K562 (cell line): Measurements from ENCODE around the gene SIGLEC7. TPM values are rescaled to one million over a fixed set of nuclear protein-coding genes. Genes with fewer than 3 reads are reported as not detected.

Experiments
- ATAC-seq: fragments of 200-7000 bp; cut with Tn5 transposase; 3 replicates; pipeline ENCODE4 v1.9.1; 2020; ENCODE audit warnings: moderate library complexity
- BruUV-seq: library from RNA; stranded (reverse); fragments of 400-500 nt; replicated peaks from 2 replicates; lab custom pipeline; 2021; lab: Mats Ljungman, UMichigan
- CTCF ChIA-PET: fragments of 300-600 bp; formaldehyde crosslinking; extraction: SDS; loops from one replicate; lab custom pipeline; 2021; ENCODE audit warnings: low intra/inter-chr PET ratio; lab: Yijun Ruan, JAX
- POLR2A ChIA-PET: fragments of 300-600, 350-650 bp; sonication (Branson Sonifier 250); formaldehyde crosslinking; extraction: SDS; loops from one replicate; lab custom pipeline; 2021; ENCODE audit warnings: antibody characterized with exemption, inconsistent platforms; lab: Yijun Ruan, JAX
- DNase-seq, 4 experiments: peaks; one replicate each; pipeline versions ENCODE4 v3.0.0 to v3.0.0-alpha.2; 2011 to 2018; ENCODE audit warnings: low spot score in 3 of 4, mixed read lengths in 3 of 4; ENCODE audit errors: extremely low read depth in 1 of 4
- FAIRE-seq: peaks from 2 replicates; lab custom pipeline; 2011; peaks lifted over from hg19 to GRCh38; lab: Jason Lieb, UNC
- H2AFZ ChIP-seq: 2 replicates; pipeline ENCODE4 v1.6.0; 2011; ENCODE audit warnings: low read depth, low read length, control low read depth, inconsistent platforms
- H3K27ac ChIP-seq: fragments of 200-600 bp; 3 replicates; pipeline ENCODE4 v1.8.0; 2011; ENCODE audit warnings: low read depth, mild to moderate bottlenecking, control low read depth, inconsistent platforms, low read length, moderate library complexity, mixed read lengths; ENCODE audit errors: extremely low read depth
- H3K27me3 ChIP-seq, 2 experiments: fragments of 300-600 bp in 1 of 2; 2 replicates in 1 of 2; 3 replicates in 1 of 2; pipeline versions ENCODE4 v1.6.0 to v1.8.0; 2011; ENCODE audit warnings: inconsistent platforms in 2 of 2, low read length in 2 of 2, mild to moderate bottlenecking in 1 of 2, mixed read lengths in 1 of 2, moderate library complexity in 1 of 2; ENCODE audit not compliant: control insufficient read depth in 2 of 2, insufficient read depth in 2 of 2
- H3K36me3 ChIP-seq: fragments of 300-600 bp; 3 replicates; pipeline ENCODE4 v1.8.0; 2011; ENCODE audit warnings: mild to moderate bottlenecking, low read length, inconsistent platforms; ENCODE audit not compliant: control insufficient read depth, insufficient read depth
- H3K4me1 ChIP-seq, 2 experiments: fragments of 200-600 bp in 1 of 2; replicated peaks in 1 of 2; 2 replicates in 1 of 2; 3 replicates in 1 of 2; pipeline versions ENCODE4 v1.5.1 to v1.8.0; 2011; ENCODE audit warnings: inconsistent platforms in 2 of 2, low read length in 2 of 2, mild to moderate bottlenecking in 1 of 2, mixed read lengths in 1 of 2, moderate library complexity in 1 of 2; ENCODE audit not compliant: control insufficient read depth in 2 of 2, insufficient read depth in 2 of 2
- H3K4me2 ChIP-seq: 2 replicates; pipeline ENCODE4 v1.6.1; 2011; ENCODE audit warnings: low read length, control low read depth, inconsistent platforms, mixed read lengths; ENCODE audit not compliant: insufficient read depth
- H3K4me3 ChIP-seq: fragments of 200-600 bp; sonication (generic), shearing (Covaris generic); 2 replicates; pipeline ENCODE4 v1.5.1; 2016; ENCODE audit warnings: control low read depth, inconsistent platforms
- H3K79me2 ChIP-seq: fragments of 200-600 bp; 3 replicates; pipeline ENCODE4 v1.8.0; 2011; ENCODE audit warnings: low read length, inconsistent platforms; ENCODE audit not compliant: control insufficient read depth, insufficient read depth
- H3K9ac ChIP-seq, 2 experiments: 2 replicates each; pipeline versions ENCODE4 v1.6.0 to v1.6.1; 2011; ENCODE audit warnings: low read depth in 2 of 2, low read length in 2 of 2, control low read depth in 1 of 2, inconsistent platforms in 1 of 2, mild to moderate bottlenecking in 1 of 2, mixed read lengths in 1 of 2; ENCODE audit not compliant: insufficient read depth in 1 of 2
- H3K9me1 ChIP-seq: one replicate; pipeline ENCODE4 v1.6.0; 2011; ENCODE audit warnings: inconsistent platforms, mild to moderate bottlenecking, low read length, moderate library complexity; ENCODE audit not compliant: control insufficient read depth, insufficient read depth
- H3K9me3 ChIP-seq: replicated peaks from 2 replicates; pipeline ENCODE4 v1.5.1; 2011; ENCODE audit warnings: low read depth, low read length, inconsistent platforms; ENCODE audit not compliant: control insufficient read depth, insufficient read depth
- H4K20me1 ChIP-seq: replicated peaks from 2 replicates; pipeline ENCODE4 v1.6.1; 2011; ENCODE audit warnings: low read length, inconsistent platforms, mixed read lengths; ENCODE audit not compliant: control insufficient read depth, insufficient read depth
- ARID3B ChIP-seq: fragments of 250-450 bp; sonication (Bioruptor Pico); IDR thresholded peaks from 2 replicates; pipeline ENCODE4 v1.4.0; 2020; ENCODE audit warnings: borderline replicate concordance
- CREB1 ChIP-seq, 2 experiments: sonication (generic) in 1 of 2; formaldehyde crosslinking in 1 of 2; IDR thresholded peaks; 2 replicates each; pipeline versions ENCODE4 v1.6.1 to v1.8.0; 2012 to 2022; ENCODE audit warnings: inconsistent platforms in 1 of 2, mild to moderate bottlenecking in 1 of 2, missing genetic modification reagents in 1 of 2, moderate library complexity in 1 of 2
- GABPA ChIP-seq: fragments of 200-800 bp; sonication (Bioruptor generic); conservative IDR thresholded peaks from 2 replicates; pipeline ENCODE4 v1.6.1; 2016; ENCODE audit warnings: low read depth, missing genetic modification characterization, missing compliant biosample characterization
- GATA2 ChIP-seq: sonication (generic); formaldehyde crosslinking; IDR thresholded peaks from 2 replicates; pipeline ENCODE4 v1.4.0; 2020; ENCODE audit warnings: mild to moderate bottlenecking, missing genetic modification reagents
- HSF4 ChIP-seq: fragments of 250-450 bp; sonication (Bioruptor Pico); IDR thresholded peaks from 2 replicates; pipeline ENCODE4 v2.1.2; 2022; ENCODE audit warnings: mild to moderate bottlenecking, moderate library complexity, borderline replicate concordance
- NCOA1 ChIP-seq: fragments of 450-650 bp; IDR thresholded peaks from 2 replicates; pipeline ENCODE4 v1.6.1; 2016; ENCODE audit warnings: low read depth
- RFX1 ChIP-seq: fragments of 450-650 bp; IDR thresholded peaks from 2 replicates; pipeline ENCODE4 v1.6.1; 2016; ENCODE audit warnings: mild to moderate bottlenecking, moderate library complexity
- THRAP3 ChIP-seq: fragments of 450-650 bp; IDR thresholded peaks from 2 replicates; pipeline ENCODE4 v1.6.1; 2016; ENCODE audit warnings: mild to moderate bottlenecking, inconsistent platforms, borderline replicate concordance
- TOE1 ChIP-seq, 2 experiments: fragments of 450-650 bp in 1 of 2; sonication (generic) in 1 of 2; formaldehyde crosslinking in 1 of 2; IDR thresholded peaks; 2 replicates each; pipeline versions ENCODE4 v1.7.1 to v1.8.0; 2016 to 2022; ENCODE audit warnings: borderline replicate concordance in 2 of 2, mild to moderate bottlenecking in 2 of 2, antibody characterized with exemption in 1 of 2, inconsistent platforms in 1 of 2, low read depth in 1 of 2, missing genetic modification reagents in 1 of 2, moderate library complexity in 1 of 2
- ZBTB11 ChIP-seq, 3 experiments: fragments of 200-800 bp in 1 of 3; fragments of 250-450 bp in 1 of 3; fragments of 450-650 bp in 1 of 3; sonication (Bioruptor Pico) in 1 of 3; sonication (Bioruptor generic) in 1 of 3; formaldehyde crosslinking in 1 of 3; IDR thresholded peaks; 2 replicates each; pipeline versions ENCODE4 v1.6.1 to v1.8.0; 2016 to 2022; ENCODE audit warnings: mild to moderate bottlenecking in 2 of 3, missing genetic modification characterization in 2 of 3, missing compliant biosample characterization in 1 of 3, moderate library complexity in 1 of 3
- ZNF311 ChIP-seq: fragments of 250-450 bp; sonication (Bioruptor Pico); IDR thresholded peaks from 2 replicates; pipeline ENCODE4 v1.4.0; 2020; ENCODE audit warnings: mild to moderate bottlenecking, moderate library complexity
- WGBS: fragments of 100-300 bp; shearing (Covaris generic); methylation state at CpG from one replicate; pipeline ENCODE4 v1.1.6; 2016; ENCODE audit warnings: low coverage, mixed read lengths; ENCODE audit not compliant: insufficient coverage; ENCODE audit errors: missing lambda C conversion rate; 5-methylcytosine and 5-hydroxymethylcytosine counted together
- in situ Hi-C: fragments of 300-500 bp; cut with MboI; formaldehyde crosslinking; loops from 4 replicates; pipeline ENCODE4 v1.15.0; 2018; ENCODE audit warnings: inconsistent platforms, mixed read lengths
- intact Hi-C: fragments of 100-400 bp; cut with micrococcal nuclease; formaldehyde crosslinking; loops from 2 replicates; pipeline ENCODE4 v1.14.2; 2022
- polyA plus RNA-seq, 8 experiments: library from polyadenylated mRNA; depleted of rRNA in 4 of 8; stranded (reverse) in 5 of 8; unstranded in 3 of 8; fragments of >200 nt; fragmentation: Nextera tagmentation in 2 of 8; fragmentation: Illumina TruSeq in 1 of 8; extraction: Ambion mirVana in 2 of 8; extraction: Trizol in 1 of 8; gene quantifications; 2 replicates each; pipeline versions ENCODE4 v1.2.1 to v1.2.3, GENCODE V29; 2011 to 2014; ENCODE audit warnings: inconsistent platforms in 1 of 8, missing spikeins in 1 of 8
- total RNA-seq, 7 experiments: library from RNA; depleted of rRNA in 6 of 7; stranded (reverse); fragments of >200 nt in 6 of 7; fragmentation: Illumina TruSeq in 2 of 7; extraction: Trizol in 2 of 7; gene quantifications; 2 replicates each; pipeline versions ENCODE4 v1.2.1 to v1.2.3, GENCODE V29; 2011 to 2021; ENCODE audit warnings: low replicate concordance in 1 of 7
- TF ChIP-seq, protein P1 (sequence below): sonication (generic); formaldehyde crosslinking; IDR thresholded peaks from 2 replicates; pipeline ENCODE4 v1.8.0; 2023; ENCODE audit warnings: mild to moderate bottlenecking, missing genetic modification reagents

Gene SIGLEC7
- total and polyA plus RNA-seq, 9 of the 15 experiments (the other 6 are each of a cell fraction or from before 2014, with no cell fraction given): 0.10 to 0.12 TPM; not detected in 7

DNA sequence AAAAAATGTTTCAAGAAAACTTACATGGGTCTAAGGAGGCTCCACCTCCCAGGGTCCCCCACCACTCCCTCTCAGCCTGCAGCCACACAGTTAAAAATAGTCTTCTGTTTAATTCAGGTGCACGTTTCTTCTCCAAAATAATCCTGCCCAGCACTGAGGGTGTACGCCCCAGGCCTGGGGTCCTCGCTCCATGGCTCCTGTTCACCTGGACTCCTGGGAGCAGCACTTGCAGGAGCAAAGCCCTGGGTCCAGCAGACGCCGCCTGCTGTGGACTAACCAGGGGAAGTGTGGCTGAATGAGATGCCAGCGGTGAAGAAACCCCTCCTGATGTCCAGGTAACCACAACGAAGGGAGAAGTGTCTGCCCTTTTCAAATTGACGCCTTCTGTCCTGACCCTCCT, 41.5 kb downstream of the SIGLEC7 start:
- POLR2A ChIA-PET: interaction anchor here (0.6 kb wide), 1 partner anchor 55 kb away, joined by 4 read pairs; no protein-coding TSS in a partner anchor
- no peak overlapping the region for H3K27ac ChIP-seq
- in situ Hi-C loops (no loop called here), intact Hi-C loops (no loop called here)
- no peak for FAIRE-seq
- H3K9me1 ChIP-seq: no peaks in the 10 kb centered on the region
- peaks cover 2 to 10% of the 10 kb centered on the region in 2 experiments; a peak in 1 of 5 replicates for H3K4me1 ChIP-seq
- no peak for ATAC-seq
- no TSS peak for BruUV-seq
- H3K27me3 ChIP-seq: peaks cover 2 to 43% of the 10 kb centered on the region in 2 experiments; a peak in 4 of 5 replicates
- WGBS: 11% methylated on average over 8 of the region's 8 CpGs
- no peak for DNase-seq
- no peaks in the 10 kb centered on the region for H3K79me2 ChIP-seq
- no peak overlapping the region for H3K9ac ChIP-seq
- H3K4me2 ChIP-seq: no peak overlapping the region
- CTCF ChIA-PET: no interaction called here
- H3K9me3 ChIP-seq: no peaks in the 10 kb centered on the region
- no peaks in the 10 kb centered on the region; the same call in 1 of the 2 replicates for H4K20me1 ChIP-seq
- no peaks in the 10 kb centered on the region for H3K36me3 ChIP-seq
- H2AFZ ChIP-seq: no peak overlapping the region
- no peak overlapping the region for H3K4me3 ChIP-seq
- TF ChIP-seq GABPA (tag): no peak
- no peak for TF ChIP-seq CREB1 (IDR thresholded peaks at IDR 0.05)
- no peak for TF ChIP-seq CREB1 (CRISPR knock-in tag; IDR thresholded peaks at IDR 0.05)
- no peak for TF ChIP-seq ARID3B
- TF ChIP-seq ZBTB11 (CRISPR knock-in tag; IDR thresholded peaks at IDR 0.05): no peak
- no peak for TF ChIP-seq NCOA1
- TF ChIP-seq ZNF311 (CRISPR knock-in tag): no peak
- TF ChIP-seq, protein P1, sequence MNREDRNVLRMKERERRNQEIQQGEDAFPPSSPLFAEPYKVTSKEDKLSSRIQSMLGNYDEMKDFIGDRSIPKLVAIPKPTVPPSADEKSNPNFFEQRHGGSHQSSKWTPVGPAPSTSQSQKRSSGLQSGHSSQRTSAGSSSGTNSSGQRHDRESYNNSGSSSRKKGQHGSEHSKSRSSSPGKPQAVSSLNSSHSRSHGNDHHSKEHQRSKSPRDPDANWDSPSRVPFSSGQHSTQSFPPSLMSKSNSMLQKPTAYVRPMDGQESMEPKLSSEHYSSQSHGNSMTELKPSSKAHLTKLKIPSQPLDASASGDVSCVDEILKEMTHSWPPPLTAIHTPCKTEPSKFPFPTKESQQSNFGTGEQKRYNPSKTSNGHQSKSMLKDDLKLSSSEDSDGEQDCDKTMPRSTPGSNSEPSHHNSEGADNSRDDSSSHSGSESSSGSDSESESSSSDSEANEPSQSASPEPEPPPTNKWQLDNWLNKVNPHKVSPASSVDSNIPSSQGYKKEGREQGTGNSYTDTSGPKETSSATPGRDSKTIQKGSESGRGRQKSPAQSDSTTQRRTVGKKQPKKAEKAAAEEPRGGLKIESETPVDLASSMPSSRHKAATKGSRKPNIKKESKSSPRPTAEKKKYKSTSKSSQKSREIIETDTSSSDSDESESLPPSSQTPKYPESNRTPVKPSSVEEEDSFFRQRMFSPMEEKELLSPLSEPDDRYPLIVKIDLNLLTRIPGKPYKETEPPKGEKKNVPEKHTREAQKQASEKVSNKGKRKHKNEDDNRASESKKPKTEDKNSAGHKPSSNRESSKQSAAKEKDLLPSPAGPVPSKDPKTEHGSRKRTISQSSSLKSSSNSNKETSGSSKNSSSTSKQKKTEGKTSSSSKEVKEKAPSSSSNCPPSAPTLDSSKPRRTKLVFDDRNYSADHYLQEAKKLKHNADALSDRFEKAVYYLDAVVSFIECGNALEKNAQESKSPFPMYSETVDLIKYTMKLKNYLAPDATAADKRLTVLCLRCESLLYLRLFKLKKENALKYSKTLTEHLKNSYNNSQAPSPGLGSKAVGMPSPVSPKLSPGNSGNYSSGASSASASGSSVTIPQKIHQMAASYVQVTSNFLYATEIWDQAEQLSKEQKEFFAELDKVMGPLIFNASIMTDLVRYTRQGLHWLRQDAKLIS: no peak
- no peak for TF ChIP-seq GATA2 (CRISPR knock-in tag)
- no peak for TF ChIP-seq THRAP3
- no peak for TF ChIP-seq TOE1 (IDR thresholded peaks at IDR 0.05; ENCODE audit: borderline replicate concordance)
- TF ChIP-seq TOE1 (CRISPR knock-in tag; IDR thresholded peaks at IDR 0.05; ENCODE audit: borderline replicate concordance, low read depth): no peak
- no peak for TF ChIP-seq HSF4 (CRISPR knock-in tag)
- TF ChIP-seq RFX1: no peak
